CD4-positive, alpha-beta memory T cell (primary cell): ENCODE data around the gene AKAP13. TPM values are rescaled to one million over a fixed set of nuclear protein-coding genes. Genes with fewer than 3 reads are reported as not detected.

Experiments
- CTCF ChIA-PET: fragments of 350-600 bp; sonication (Branson Sonifier 250); formaldehyde crosslinking; loops from one replicate; lab custom pipeline; 2021; ENCODE audit warnings: inconsistent platforms; ENCODE audit not compliant: partially characterized antibody; lab: Charles Lee
- POLR2A ChIA-PET: fragments of 350-600 bp; sonication (Branson Sonifier 250); formaldehyde crosslinking; loops from one replicate; lab custom pipeline; 2021; ENCODE audit not compliant: partially characterized antibody; lab: Charles Lee
- DNase-seq, 5 donors: peaks; one replicate each; pipeline versions ENCODE4 v3.0.0 to v3.0.0-alpha.2; 2020 to 2022; ENCODE audit warnings: mixed read lengths in 1 of 5
- H3K27ac ChIP-seq: one replicate; pipeline ENCODE4 v1.7.0; 2013; ENCODE audit warnings: low read depth, low read length
- H3K27me3 ChIP-seq: 2 replicates; pipeline ENCODE4 v1.7.0; 2013; ENCODE audit warnings: mild to moderate bottlenecking, low read length, moderate library complexity; ENCODE audit not compliant: insufficient read depth
- H3K36me3 ChIP-seq: 2 replicates; pipeline ENCODE4 v1.7.0; 2013; ENCODE audit warnings: mild to moderate bottlenecking, low read length, moderate library complexity; ENCODE audit not compliant: insufficient read depth
- H3K4me1 ChIP-seq: 2 replicates; pipeline ENCODE4 v1.7.0; 2013; ENCODE audit warnings: mild to moderate bottlenecking, low read length, moderate library complexity; ENCODE audit not compliant: insufficient read depth
- H3K4me3 ChIP-seq, 2 donors: one replicate each; pipeline ENCODE4 v1.7.0; 2013; ENCODE audit warnings: low read length in 2 of 2, mild to moderate bottlenecking in 1 of 2
- H3K9me3 ChIP-seq, 2 donors: one replicate each; pipeline ENCODE4 v1.7.0; 2013; ENCODE audit warnings: low read length in 2 of 2, control low read depth in 1 of 2; ENCODE audit not compliant: control insufficient read depth in 1 of 2
- H3K27ac Mint-ChIP-seq, 7 donors: one replicate each; pipeline ENCODE4 v1.8.0; 2020 to 2021; ENCODE audit warnings: mixed read lengths in 7 of 7, mild to moderate bottlenecking in 6 of 7, inconsistent platforms in 3 of 7, moderate library complexity in 3 of 7
- H3K27me3 Mint-ChIP-seq, 2 donors: one replicate each; pipeline ENCODE4 v1.8.0; 2020 to 2021; ENCODE audit warnings: mixed read lengths in 2 of 2
- H3K36me3 Mint-ChIP-seq, 2 donors: one replicate each; pipeline ENCODE4 v1.8.0; 2020 to 2021; ENCODE audit warnings: mixed read lengths in 2 of 2, inconsistent platforms in 1 of 2, mild to moderate bottlenecking in 1 of 2
- H3K4me1 Mint-ChIP-seq, 4 donors: one replicate each; pipeline ENCODE4 v1.8.0; 2020 to 2021; ENCODE audit warnings: mixed read lengths in 4 of 4, mild to moderate bottlenecking in 1 of 4
- H3K4me3 Mint-ChIP-seq, 8 donors: one replicate each; pipeline ENCODE4 v1.8.0; 2020 to 2021; ENCODE audit warnings: mixed read lengths in 8 of 8, mild to moderate bottlenecking in 7 of 8, moderate library complexity in 6 of 8, inconsistent platforms in 3 of 8
- H3K9me3 Mint-ChIP-seq, 8 donors: one replicate each; pipeline ENCODE4 v1.8.0; 2020 to 2021; ENCODE audit warnings: mixed read lengths in 8 of 8, mild to moderate bottlenecking in 5 of 8, inconsistent platforms in 3 of 8, moderate library complexity in 1 of 8
- intact Hi-C: fragments of 100-400 bp; cut with micrococcal nuclease; formaldehyde crosslinking; loops from one replicate; pipeline ENCODE4 v1.15.1; 2023
- polyA plus RNA-seq, 2 donors: library from polyadenylated mRNA; unstranded; fragments of 300-500 nt; fragmentation: Illumina TruSeq; gene quantifications; one replicate each; pipeline ENCODE4 v1.2.3, GENCODE V29; 2021
- total RNA-seq, 2 experiments: library from RNA; stranded (reverse); gene quantifications; one replicate each; pipeline ENCODE4 v1.2.3, GENCODE V29; 2021

The AKAP13 gene
- total and polyA plus RNA-seq, 4 experiments from 2014 or later, result 68.7 to 319 (median 247) TPM

- CTCF ChIA-PET, result interaction anchor here (0.7 to 2.1 kb wide), 8 partner anchors 8 to 73 kb away, joined by 3 to 7 read pairs (median 3); partner anchors contain the start of gene KLHL25
- Histone ChIP-seq H3K9me3 (no peaks in the 10 kb centered on the region), H3K27ac (no peak overlapping the region), H3K4me1 (peaks cover 26% of the 10 kb centered on the region), H3K27me3 (no peaks in the 10 kb centered on the region), H3K4me3 (no peak overlapping the region), H3K36me3 (no peaks in the 10 kb centered on the region)
- peak overlapping the region; percentile 87 to 98 (median 93) for H3K27ac Mint-ChIP-seq
- no peaks in the 10 kb centered on the region for H3K9me3 Mint-ChIP-seq
- POLR2A ChIA-PET, result interaction anchor here (1.2 to 2.9 kb wide), 5 partner anchors 9 to 94 kb away, joined by 3 to 36 read pairs (median 4); partner anchors contain the start of gene KLHL25
- no peaks in the 10 kb centered on the region for H3K27me3 Mint-ChIP-seq
- H3K4me3 Mint-ChIP-seq, result peak overlapping the region; percentile 75 to 85 (median 81)
- peaks cover 32 to 55% (median 45%) of the 10 kb centered on the region in 4 donors for H3K4me1 Mint-ChIP-seq
- DNase-seq, result no peak
- intact Hi-C loops, result loop anchor here (1.0 to 5.0 kb wide), 2 partner anchors 7 to 34 kb away; no protein-coding TSS in a partner anchor
- peaks cover 0 to 2% of the 10 kb centered on the region in 2 donors for H3K36me3 Mint-ChIP-seq
Observed at GRCh38 chr15:85785887-85786780, 405.7 kb downstream of the AKAP13 start.

DNA sequence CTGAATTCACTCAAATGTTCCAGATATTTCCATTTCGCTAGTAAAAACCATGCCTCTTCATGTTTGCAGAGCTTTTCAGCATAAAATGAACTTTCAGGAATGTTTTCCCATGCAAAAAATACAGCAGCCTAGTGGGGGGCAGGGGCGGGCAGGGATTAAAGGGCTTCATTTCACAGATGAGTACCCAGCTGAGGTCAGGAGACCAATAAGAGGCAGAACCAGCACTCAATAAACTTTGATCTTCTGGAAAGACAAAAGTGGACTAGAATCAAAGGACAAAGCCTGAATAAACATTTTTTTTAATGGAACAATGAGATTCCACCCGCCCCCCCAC is 406.3 kb downstream of the AKAP13 start:
- DNase-seq, result no peak
- Histone ChIP-seq H3K9me3 (no peaks in the 10 kb centered on the region), H3K27me3 (no peaks in the 10 kb centered on the region), H3K4me1 (peaks cover 27% of the 10 kb centered on the region), H3K36me3 (no peaks in the 10 kb centered on the region), H3K4me3 (no peak overlapping the region), H3K27ac (no peak overlapping the region)
- H3K36me3 Mint-ChIP-seq, result peaks cover 0 to 2% of the 10 kb centered on the region in 2 donors
- H3K27ac Mint-ChIP-seq, result peak overlapping the region in 6 of 7 donors; percentile 83 to 98 (median 92)
- peak overlapping the region in 1 of 8 donors; percentile 84 for H3K4me3 Mint-ChIP-seq
- POLR2A ChIA-PET, result interaction anchor here (2.9 kb wide), 1 partner anchor 8 kb away, joined by 36 read pairs; the partner anchor contains the start of gene KLHL25
- H3K9me3 Mint-ChIP-seq, result no peaks in the 10 kb centered on the region
- H3K27me3 Mint-ChIP-seq, result no peaks in the 10 kb centered on the region
- CTCF ChIA-PET, result interaction anchor here (1.1 to 2.1 kb wide), 3 partner anchors 9 to 55 kb away, joined by 3 to 7 read pairs (median 3); no protein-coding TSS in a partner anchor
- H3K4me1 Mint-ChIP-seq, result peaks cover 32 to 60% (median 48%) of the 10 kb centered on the region in 4 donors
- intact Hi-C loops, result loop anchor here (5.0 kb wide), 1 partner anchor 34 kb away; no protein-coding TSS in a partner anchor

- H3K4me1 ChIP-seq, result peaks cover 48% of the 10 kb centered on the region
- H3K36me3 Mint-ChIP-seq, result peaks cover 0 to 6% of the 10 kb centered on the region in 2 donors
Observed at GRCh38 chr15:85788771-85789495, 408.5 kb downstream of the AKAP13 start.

DNA sequence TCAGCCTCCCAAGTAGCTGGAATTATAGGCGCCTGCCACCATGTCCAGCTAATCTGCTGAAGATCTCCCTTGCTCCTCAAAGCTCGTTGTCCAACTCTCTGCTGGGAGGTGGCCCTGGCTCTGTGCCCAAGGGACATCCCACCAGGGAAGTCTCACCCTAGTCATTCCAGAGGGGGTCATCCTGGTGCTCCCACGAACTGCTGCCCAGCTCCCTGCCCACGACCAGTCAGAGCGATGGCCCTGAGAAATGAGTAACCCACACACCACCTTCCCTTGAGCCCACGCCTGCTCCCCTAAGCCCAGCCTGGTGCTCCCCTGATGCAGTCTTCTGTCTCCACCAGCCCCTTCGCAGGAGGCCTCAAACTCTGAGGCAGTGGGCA is 409.1 kb downstream of the AKAP13 start:
- DNase-seq, result no peak
- no peaks in the 10 kb centered on the region for H3K9me3 Mint-ChIP-seq
- ChIA-PET CTCF (interaction anchor here (1.1 to 1.3 kb wide), 2 partner anchors 52 to 65 kb away, joined by 3 to 4 read pairs; no protein-coding TSS in a partner anchor), POLR2A (interaction anchor here (1.3 kb wide), 1 partner anchor 121 kb away, joined by 3 read pairs; no protein-coding TSS in a partner anchor)
- no peaks in the 10 kb centered on the region for H3K9me3 ChIP-seq
- no peak overlapping the region for H3K4me3 ChIP-seq
- H3K4me1 ChIP-seq, result peaks cover 46% of the 10 kb centered on the region
- H3K27me3 Mint-ChIP-seq, result no peaks in the 10 kb centered on the region
- peak overlapping the region in 2 of 7 donors; percentile 42 to 76 for H3K27ac Mint-ChIP-seq
- H3K4me3 Mint-ChIP-seq, result no peak overlapping the region
- H3K27ac ChIP-seq, result no peak overlapping the region
- H3K36me3 Mint-ChIP-seq, result peaks cover 0 to 8% of the 10 kb centered on the region in 2 donors
- H3K36me3 ChIP-seq, result no peaks in the 10 kb centered on the region
- intact Hi-C loops, result loop anchor here (5.0 kb wide), 1 partner anchor 37 kb away; no protein-coding TSS in a partner anchor
- peaks cover 41 to 72% (median 58%) of the 10 kb centered on the region in 4 donors for H3K4me1 Mint-ChIP-seq
- H3K27me3 ChIP-seq, result no peaks in the 10 kb centered on the region

More at GRCh38 chr15:85788771-85789495, 408.5 kb downstream of the AKAP13 start:
- no peaks in the 10 kb centered on the region for H3K27me3 Mint-ChIP-seq
- Histone ChIP-seq H3K4me3 (no peak overlapping the region), H3K9me3 (no peaks in the 10 kb centered on the region), H3K36me3 (no peaks in the 10 kb centered on the region), H3K27ac (no peak overlapping the region), H3K27me3 (no peaks in the 10 kb centered on the region)
- ChIA-PET CTCF (interaction anchor here (0.8 to 1.6 kb wide), 4 partner anchors 52 to 65 kb away, joined by 3 to 4 read pairs (median 3); no protein-coding TSS in a partner anchor), POLR2A (interaction anchor here (1.3 kb wide), 1 partner anchor 8 kb away, joined by 4 read pairs; no protein-coding TSS in a partner anchor)
- H3K27ac Mint-ChIP-seq, result peak overlapping the region in 2 of 7 donors; percentile 57 to 75
- intact Hi-C loops, result loop anchor here (5.0 kb wide), 1 partner anchor 37 kb away; no protein-coding TSS in a partner anchor
- H3K9me3 Mint-ChIP-seq, result no peaks in the 10 kb centered on the region
- H3K4me1 Mint-ChIP-seq, result peaks cover 43 to 75% (median 61%) of the 10 kb centered on the region in 4 donors
- DNase-seq, result no peak
- H3K4me3 Mint-ChIP-seq, result no peak overlapping the region

- Histone ChIP-seq H3K4me1 (peaks cover 30% of the 10 kb centered on the region), H3K36me3 (no peaks in the 10 kb centered on the region), H3K27me3 (no peaks in the 10 kb centered on the region), H3K9me3 (no peaks in the 10 kb centered on the region), H3K27ac (no peak overlapping the region), H3K4me3 (peak overlapping the region in 1 of 2 donors; percentile 70)
- Mint-ChIP-seq H3K4me3 (peak overlapping the region in 4 of 8 donors; percentile 46 to 97 (median 90)), H3K36me3 (peaks cover 0 to 8% of the 10 kb centered on the region in 2 donors), H3K4me1 (peaks cover 33 to 66% (median 47%) of the 10 kb centered on the region in 4 donors), H3K27me3 (no peaks in the 10 kb centered on the region), H3K9me3 (no peaks in the 10 kb centered on the region), H3K27ac (peak overlapping the region in 3 of 7 donors; percentile 36 to 66 (median 41))
- intact Hi-C loops, result loop anchor here (2.0 to 5.0 kb wide), 3 partner anchors 50 to 175 kb away; no protein-coding TSS in a partner anchor
- POLR2A ChIA-PET, result interaction anchor here (0.6 to 1.4 kb wide), 3 partner anchors 14 to 93 kb away, joined by 3 to 4 read pairs (median 4); no protein-coding TSS in a partner anchor
- DNase-seq, result no peak
- CTCF ChIA-PET, result interaction anchor here (0.9 to 1.7 kb wide), 6 partner anchors 11 to 63 kb away, joined by 3 to 5 read pairs (median 4); no protein-coding TSS in a partner anchor
Observed at GRCh38 chr15:85792102-85792731, 411.8 kb downstream of the AKAP13 start.
